DMS153 treated with DMSO at 0.1 percent for 48 hours (cell line): ENCODE measurements around the gene PRKCE.

Experiments used
- DNase-seq: peaks from one replicate; lab custom pipeline; 2025; ENCODE audit not compliant: unreplicated experiment; lab: John Stamatoyannopoulos, UW

The PRKCE gene

GRCh38 chr2:46158661-46159060 lies 507.2 kb downstream of the PRKCE start:
- DNase-seq = no peak

- DNase-seq = no peak
These were observed 508.9 kb downstream of the PRKCE start for GRCh38 chr2:46160326-46160725.

DNA sequence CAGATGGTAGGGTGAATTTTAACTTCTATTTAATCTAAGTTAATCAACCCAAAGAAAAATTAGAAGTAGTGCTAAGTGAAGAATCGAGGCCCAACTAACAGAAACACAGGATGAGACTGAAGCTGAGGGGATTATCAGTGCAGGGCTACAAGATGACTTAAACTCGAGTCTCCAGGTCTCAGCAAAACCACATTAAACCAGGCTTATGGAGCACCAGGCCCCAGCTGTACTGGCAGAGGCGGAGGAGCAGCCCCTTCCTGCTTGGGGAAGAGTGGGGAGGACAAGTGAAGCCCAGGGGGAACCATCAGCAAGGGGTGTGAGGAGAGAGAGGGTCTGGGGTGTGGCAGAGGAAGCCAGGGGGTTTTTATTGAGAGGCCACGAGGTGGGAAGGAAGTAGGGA lies 509.8 kb downstream of the PRKCE start:
- no peak for DNase-seq

- no peak for DNase-seq
These were observed 510.4 kb downstream of the PRKCE start for GRCh38 chr2:46161911-46162310.

- no peak for DNase-seq
These were observed 511.0 kb downstream of the PRKCE start for GRCh38 chr2:46162329-46163097.

- no peak for DNase-seq
These were observed 511.6 kb downstream of the PRKCE start for GRCh38 chr2:46163098-46163430.

GRCh38 chr2:46163804-46164528 lies 512.5 kb downstream of the PRKCE start:
- DNase-seq = no peak

GRCh38 chr2:46164529-46165301 lies 513.2 kb downstream of the PRKCE start:
- DNase-seq = no peak

DNA sequence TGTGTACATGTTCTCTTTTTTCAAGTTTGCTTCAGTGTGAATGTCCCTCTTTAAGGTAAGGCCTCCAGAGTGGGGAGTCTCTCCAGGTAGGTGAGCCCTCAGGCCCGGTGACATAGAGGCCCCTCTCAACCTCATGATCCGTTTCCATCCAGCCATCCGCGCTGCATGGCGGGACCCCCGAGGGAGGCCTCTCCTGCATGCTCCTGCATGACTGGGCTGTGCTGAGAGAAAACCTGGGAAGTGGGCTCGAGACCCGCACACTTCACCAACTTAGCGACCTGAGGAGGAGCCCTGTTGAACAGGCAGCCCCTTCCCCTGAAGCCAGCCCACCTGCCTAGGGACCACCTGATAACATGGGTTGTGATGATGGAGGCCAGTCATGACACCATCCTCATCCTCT lies 514.4 kb downstream of the PRKCE start:
- no peak for DNase-seq

- DNase-seq = no peak
These were observed 515.9 kb downstream of the PRKCE start for GRCh38 chr2:46167406-46167805.

- DNase-seq = no peak
These were observed 516.4 kb downstream of the PRKCE start for GRCh38 chr2:46167924-46168323.

DNA sequence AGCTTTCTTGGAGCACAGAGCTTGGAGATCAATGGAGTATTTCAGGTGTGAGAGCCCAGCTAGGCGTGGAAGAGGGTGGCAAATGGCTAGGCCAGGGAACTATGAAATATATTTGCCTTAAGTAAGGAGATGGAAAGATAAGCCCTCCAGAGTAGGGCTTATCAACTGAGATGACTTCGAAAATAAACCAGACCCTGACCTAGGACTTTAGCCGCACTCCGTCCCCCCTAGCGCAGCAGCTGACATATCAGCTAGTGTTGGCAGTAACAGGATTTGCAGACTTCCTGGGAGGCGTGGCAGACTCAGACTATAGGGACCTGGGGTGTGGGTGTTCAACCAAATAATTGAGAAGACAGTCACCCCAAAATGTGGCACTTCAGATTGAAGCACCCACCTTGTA lies 518.0 kb downstream of the PRKCE start:
- no peak for DNase-seq

GRCh38 chr2:46170026-46170425 lies 518.6 kb downstream of the PRKCE start:
- no peak for DNase-seq

DNA sequence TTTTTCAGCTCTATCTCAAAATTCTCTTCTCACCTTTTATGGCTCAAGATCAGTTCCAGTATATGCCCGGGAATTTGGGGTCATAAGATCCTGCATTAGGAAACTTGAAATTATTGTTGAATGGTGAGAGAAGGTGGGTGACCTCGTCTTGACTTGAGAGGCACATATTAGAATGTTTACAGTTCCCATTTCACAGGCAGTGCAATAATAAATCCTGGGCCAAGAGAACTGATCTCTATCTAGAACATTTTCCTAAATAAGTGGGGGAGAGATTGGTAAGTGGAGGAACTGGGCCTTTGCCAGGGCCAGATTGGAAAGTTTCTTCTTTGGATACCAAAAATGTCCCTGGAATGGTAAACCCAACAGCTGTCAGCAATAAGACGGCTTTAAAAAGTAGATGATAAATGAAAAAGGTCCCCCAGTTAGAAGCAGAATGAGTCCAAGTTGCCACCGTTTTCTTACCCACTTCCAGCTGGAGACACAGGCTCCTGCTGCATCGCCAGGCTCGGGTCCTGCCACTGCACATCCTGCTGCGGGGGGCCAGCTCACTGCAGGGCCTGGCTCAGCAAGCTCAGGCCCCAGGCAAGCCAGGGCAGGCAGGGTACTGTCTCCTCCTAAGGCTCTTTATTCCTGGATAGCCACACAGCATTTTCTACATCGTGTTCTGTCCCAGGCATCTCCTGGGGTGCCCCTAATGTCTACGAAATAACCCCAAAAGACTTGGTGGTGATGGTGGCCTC lies 519.3 kb downstream of the PRKCE start:
- DNase-seq = no peak

GRCh38 chr2:46171411-46171953 lies 520.0 kb downstream of the PRKCE start:
- DNase-seq = no peak

- no peak for DNase-seq
These were observed 520.6 kb downstream of the PRKCE start for GRCh38 chr2:46171996-46172546.

DNA sequence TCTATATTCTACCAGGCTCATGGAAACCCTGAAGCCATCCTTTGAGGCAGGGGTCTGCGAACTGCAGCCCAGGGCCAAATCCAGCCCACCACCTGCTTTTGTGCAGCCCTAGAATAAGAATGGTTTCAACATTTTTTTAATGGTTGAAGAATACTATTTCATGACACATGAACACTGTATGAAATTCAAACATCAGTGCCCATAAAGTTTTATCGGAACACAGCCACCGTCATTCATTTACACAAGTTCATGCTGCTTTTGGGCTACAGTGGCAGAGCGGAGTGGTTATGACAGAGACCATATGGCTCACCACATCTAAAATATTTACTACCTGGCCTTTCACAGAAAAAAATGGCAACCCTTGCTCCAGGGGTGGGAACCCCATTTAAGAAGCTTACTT lies 521.6 kb downstream of the PRKCE start:
- no peak for DNase-seq

DNA sequence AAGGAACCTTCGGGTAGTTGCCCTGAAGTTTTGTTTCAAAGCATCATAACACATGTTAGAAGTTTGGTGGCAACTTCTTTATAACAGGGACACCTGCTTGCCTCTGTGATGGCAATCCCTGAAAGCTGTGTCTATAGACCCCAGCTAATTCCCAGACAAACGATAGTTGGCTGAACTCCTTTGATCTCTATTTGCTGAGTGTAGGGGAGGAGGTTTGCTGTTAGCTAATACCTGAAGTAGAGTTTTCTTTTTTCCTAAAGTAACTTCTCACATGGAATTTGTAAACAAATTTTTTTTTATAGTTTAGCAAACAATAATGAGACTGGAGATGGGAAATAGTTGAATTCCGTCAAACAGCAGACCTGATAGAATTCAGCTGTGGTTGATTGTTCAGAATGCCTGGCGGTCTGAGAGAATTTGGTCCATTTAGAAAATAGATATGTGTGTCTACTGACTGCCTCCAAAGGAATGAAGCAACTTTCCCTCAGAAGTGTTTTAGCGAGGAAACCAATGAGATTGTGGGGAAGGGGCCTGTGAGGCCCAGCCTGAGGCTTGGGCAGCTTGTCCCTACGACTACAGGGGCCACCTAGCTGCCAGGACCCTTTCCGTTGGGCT lies 522.3 kb downstream of the PRKCE start:
- DNase-seq = no peak

GRCh38 chr2:46174345-46175170 lies 523.1 kb downstream of the PRKCE start:
- DNase-seq = no peak
